Measurements from ENCODE around the gene NCAN.
"Not testable (repeated sequence)": the region's sequence is repeated elsewhere in the genome, so short reads cannot be mapped to it uniquely, and the experiment has no call there.

Gene NCAN

DNA sequence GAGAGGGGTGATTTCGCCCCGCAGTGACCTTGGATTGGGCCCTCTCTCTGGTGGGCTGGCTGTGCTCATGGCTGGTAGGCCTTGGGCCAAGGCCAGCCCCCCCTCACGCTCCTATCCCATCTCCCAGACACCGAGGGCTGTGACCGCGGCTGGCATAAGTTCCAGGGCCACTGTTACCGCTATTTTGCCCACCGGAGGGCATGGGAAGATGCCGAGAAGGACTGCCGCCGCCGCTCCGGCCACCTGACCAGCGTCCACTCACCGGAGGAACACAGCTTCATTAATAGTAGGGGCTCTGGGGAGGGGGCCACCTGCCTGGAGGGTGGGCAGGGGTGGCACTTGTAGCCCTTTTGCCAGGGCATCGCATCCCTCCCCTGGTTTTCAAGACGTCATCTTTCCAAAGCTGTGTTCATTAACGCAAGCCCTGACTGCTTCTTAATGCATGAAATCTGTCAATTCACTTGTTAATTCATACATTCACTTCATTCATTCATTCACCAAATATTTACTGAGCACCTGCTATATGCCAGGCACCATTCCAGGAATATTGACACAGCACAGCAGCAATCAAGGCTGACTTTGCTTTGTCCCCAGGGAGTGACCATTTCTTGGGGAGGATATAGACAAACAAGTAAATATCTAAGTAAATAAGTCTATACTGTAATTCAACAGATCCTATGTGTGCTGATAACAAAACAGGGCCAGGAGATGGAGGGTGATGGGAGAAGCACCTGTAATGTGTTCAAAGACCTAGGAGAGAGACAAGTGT, 26.6 kb downstream of the NCAN start:
- no CpG with 5 or more reads among the region's 18 CpGs for WGBS (ENCODE audit: insufficient coverage, insufficient read length)
- Histone ChIP-seq H3K4me1 (ENCODE audit: control insufficient read depth, insufficient read depth, low read length) (no peaks in the 10 kb centered on the region), H3K4me3 (ENCODE audit: low read length) (no peak overlapping the region)

DNA sequence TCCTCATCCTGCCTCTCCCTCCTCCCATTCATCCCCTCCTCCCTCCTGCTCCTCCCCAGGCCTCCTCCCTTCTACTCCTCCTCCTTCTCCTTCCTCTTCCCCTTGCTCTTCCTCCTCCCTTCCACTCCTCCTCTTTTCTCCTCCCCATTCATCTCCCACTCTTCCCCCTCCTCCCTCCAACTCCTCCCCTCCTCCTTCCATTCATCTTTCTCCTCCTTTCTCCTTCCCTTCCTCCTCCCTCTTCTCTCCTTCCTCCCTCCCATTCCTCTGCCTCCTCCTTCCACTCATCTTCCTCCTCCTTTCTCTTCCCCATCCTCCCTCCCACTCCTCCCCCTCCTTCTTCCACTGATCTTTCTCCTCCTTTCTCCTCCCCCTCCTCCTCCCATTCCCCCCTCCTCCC, 27.9 kb downstream of the NCAN start:
- Histone ChIP-seq H3K27me3 (ENCODE audit: control insufficient read depth, insufficient read depth, low read length) (no peaks in the 10 kb centered on the region), H3K4me1 (ENCODE audit: control insufficient read depth, insufficient read depth, low read length) (no peaks in the 10 kb centered on the region), H3K27ac (ENCODE audit: low read length) (no peak overlapping the region), H3K4me3 (ENCODE audit: low read length) (no peak overlapping the region), H3K36me3 (ENCODE audit: control insufficient read depth, insufficient read depth, low read length) (no peaks in the 10 kb centered on the region), H3K9me3 (ENCODE audit: control insufficient read depth, insufficient read depth, low read length) (no peaks in the 10 kb centered on the region)
- no peak for DNase-seq (ENCODE audit: low read depth, low spot score)

More for the DNA sequence above, 26.6 kb downstream of the NCAN start:
- Histone ChIP-seq H3K9me3 (ENCODE audit: control insufficient read depth, insufficient read depth, low read length) (no peaks in the 10 kb centered on the region), H3K36me3 (ENCODE audit: control insufficient read depth, insufficient read depth, low read length) (no peaks in the 10 kb centered on the region), H3K27ac (ENCODE audit: low read length) (no peak overlapping the region), H3K27me3 (ENCODE audit: control insufficient read depth, insufficient read depth, low read length) (no peaks in the 10 kb centered on the region)
- DNase-seq (ENCODE audit: low read depth, low spot score), result no peak

DNA sequence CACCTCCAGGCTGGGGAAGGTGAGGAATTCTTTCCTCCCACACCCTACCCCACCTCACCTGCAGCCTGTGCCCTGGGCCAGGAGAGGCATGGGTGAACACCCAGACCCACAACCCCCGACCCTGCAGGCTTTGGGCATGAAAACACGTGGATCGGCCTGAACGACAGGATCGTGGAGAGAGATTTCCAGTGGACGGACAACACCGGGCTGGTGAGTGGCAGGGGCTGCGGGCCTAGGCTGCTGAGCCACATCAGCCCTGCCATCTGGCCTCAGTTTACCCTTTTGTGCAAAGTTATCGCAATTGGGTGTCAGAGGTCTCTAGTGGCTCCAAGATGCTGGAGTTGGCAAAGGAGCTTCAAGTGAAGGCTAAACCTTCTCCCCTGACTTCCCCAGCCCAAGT, 28.7 kb downstream of the NCAN start:
- DNase-seq (ENCODE audit: low read depth, low spot score), result no peak
- no peak overlapping the region for H3K27ac ChIP-seq (ENCODE audit: low read length)
- no CpG with 5 or more reads among the region's 9 CpGs for WGBS (ENCODE audit: insufficient coverage, insufficient read length)
- no peaks in the 10 kb centered on the region for H3K27me3 ChIP-seq (ENCODE audit: control insufficient read depth, insufficient read depth, low read length)
- H3K4me1 ChIP-seq (ENCODE audit: control insufficient read depth, insufficient read depth, low read length), result no peaks in the 10 kb centered on the region
- H3K9me3 ChIP-seq (ENCODE audit: control insufficient read depth, insufficient read depth, low read length), result no peaks in the 10 kb centered on the region
- H3K36me3 ChIP-seq (ENCODE audit: control insufficient read depth, insufficient read depth, low read length), result no peaks in the 10 kb centered on the region
- no peak overlapping the region for H3K4me3 ChIP-seq (ENCODE audit: low read length)

GRCh38 chr19:19250196-19250801, 38.5 kb downstream of the NCAN start:
- no peak overlapping the region for H3K4me3 ChIP-seq (ENCODE audit: low read length)
- H3K36me3 ChIP-seq (ENCODE audit: control insufficient read depth, insufficient read depth, low read length), result no peaks in the 10 kb centered on the region
- no peaks in the 10 kb centered on the region for H3K4me1 ChIP-seq (ENCODE audit: control insufficient read depth, insufficient read depth, low read length)
- no peaks in the 10 kb centered on the region for H3K9me3 ChIP-seq (ENCODE audit: control insufficient read depth, insufficient read depth, low read length)
- WGBS (ENCODE audit: insufficient coverage, insufficient read length), result no CpG with 5 or more reads among the region's 5 CpGs
- H3K27ac ChIP-seq (ENCODE audit: low read length), result no peak overlapping the region
- H3K27me3 ChIP-seq (ENCODE audit: control insufficient read depth, insufficient read depth, low read length), result peaks cover 4% of the 10 kb centered on the region; the same call in 1 of the 2 replicates
- no peak for DNase-seq (ENCODE audit: low read depth, low spot score)

- H3K27ac ChIP-seq (ENCODE audit: low read length); H3K36me3 ChIP-seq (ENCODE audit: control insufficient read depth, insufficient read depth, low read length); DNase-seq (ENCODE audit: low read depth, low spot score); H3K27me3 ChIP-seq (ENCODE audit: control insufficient read depth, insufficient read depth, low read length); H3K4me3 ChIP-seq (ENCODE audit: low read length); H3K9me3 ChIP-seq (ENCODE audit: control insufficient read depth, insufficient read depth, low read length); H3K4me1 ChIP-seq (ENCODE audit: control insufficient read depth, insufficient read depth, low read length): not testable (repeated sequence)
- WGBS (ENCODE audit: insufficient coverage, insufficient read length), result no CpG with 5 or more reads among the region's 6 CpGs
Measured at GRCh38 chr19:19253409-19253808, 41.7 kb downstream of the NCAN start.

GRCh38 chr19:19256072-19256969, 44.6 kb downstream of the NCAN start:
- Histone ChIP-seq H3K9me3 (ENCODE audit: control insufficient read depth, insufficient read depth, low read length) (no peaks in the 10 kb centered on the region), H3K4me3 (ENCODE audit: low read length) (no peak overlapping the region), H3K27me3 (ENCODE audit: control insufficient read depth, insufficient read depth, low read length) (peaks cover 2% of the 10 kb centered on the region; the same call in 1 of the 2 replicates), H3K4me1 (ENCODE audit: control insufficient read depth, insufficient read depth, low read length) (peaks cover 3% of the 10 kb centered on the region), H3K36me3 (ENCODE audit: control insufficient read depth, insufficient read depth, low read length) (peaks cover 6% of the 10 kb centered on the region; the same call in 1 of the 2 replicates), H3K27ac (ENCODE audit: low read length) (no peak overlapping the region)
- WGBS (ENCODE audit: insufficient coverage, insufficient read length), result no CpG with 5 or more reads among the region's 17 CpGs
- no peak for DNase-seq (ENCODE audit: low read depth, low spot score)

DNA sequence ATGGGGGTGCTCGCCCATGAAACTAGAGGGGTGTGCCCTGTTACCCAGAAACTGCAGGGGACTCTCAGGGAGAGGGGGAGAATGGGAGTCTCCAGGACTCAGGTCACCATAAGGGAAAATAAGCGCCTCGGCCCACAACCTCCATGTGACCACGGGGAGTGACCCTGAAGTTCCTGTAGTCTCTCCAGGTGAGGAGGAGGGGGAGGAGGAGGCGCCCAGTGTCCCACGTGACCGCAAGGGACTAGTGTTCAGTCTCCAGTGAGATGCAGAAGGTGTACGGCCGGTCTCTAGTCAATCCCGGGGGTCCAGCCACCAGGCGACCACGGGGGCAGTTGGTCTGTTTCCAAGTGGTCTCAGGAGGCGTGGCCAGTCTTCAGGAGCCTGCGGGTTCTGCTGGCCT, 45.4 kb downstream of the NCAN start:
- Histone ChIP-seq H3K27ac (ENCODE audit: low read length) (no peak overlapping the region), H3K4me1 (ENCODE audit: control insufficient read depth, insufficient read depth, low read length) (peaks cover 3% of the 10 kb centered on the region), H3K9me3 (ENCODE audit: control insufficient read depth, insufficient read depth, low read length) (no peaks in the 10 kb centered on the region), H3K27me3 (ENCODE audit: control insufficient read depth, insufficient read depth, low read length) (no peaks in the 10 kb centered on the region; the same call in 1 of the 2 replicates), H3K36me3 (ENCODE audit: control insufficient read depth, insufficient read depth, low read length) (peaks cover 6% of the 10 kb centered on the region; the same call in 1 of the 2 replicates), H3K4me3 (ENCODE audit: low read length) (no peak overlapping the region)
- WGBS (ENCODE audit: insufficient coverage, insufficient read length), result no CpG with 5 or more reads among the region's 14 CpGs
- no peak for DNase-seq (ENCODE audit: low read depth, low spot score)

- Histone ChIP-seq H3K4me1 (ENCODE audit: control insufficient read depth, insufficient read depth, low read length) (peaks cover 3% of the 10 kb centered on the region), H3K9me3 (ENCODE audit: control insufficient read depth, insufficient read depth, low read length) (no peaks in the 10 kb centered on the region), H3K4me3 (ENCODE audit: low read length) (no peak overlapping the region), H3K36me3 (ENCODE audit: control insufficient read depth, insufficient read depth, low read length) (peaks cover 6% of the 10 kb centered on the region; the same call in 1 of the 2 replicates), H3K27me3 (ENCODE audit: control insufficient read depth, insufficient read depth, low read length) (no peaks in the 10 kb centered on the region; the same call in 1 of the 2 replicates), H3K27ac (ENCODE audit: low read length) (no peak overlapping the region)
- no peak for DNase-seq (ENCODE audit: low read depth, low spot score)
- no CpG with 5 or more reads among the region's 72 CpGs for WGBS (ENCODE audit: insufficient coverage, insufficient read length)
Measured at GRCh38 chr19:19257836-19258588, 46.3 kb downstream of the NCAN start.

DNA sequence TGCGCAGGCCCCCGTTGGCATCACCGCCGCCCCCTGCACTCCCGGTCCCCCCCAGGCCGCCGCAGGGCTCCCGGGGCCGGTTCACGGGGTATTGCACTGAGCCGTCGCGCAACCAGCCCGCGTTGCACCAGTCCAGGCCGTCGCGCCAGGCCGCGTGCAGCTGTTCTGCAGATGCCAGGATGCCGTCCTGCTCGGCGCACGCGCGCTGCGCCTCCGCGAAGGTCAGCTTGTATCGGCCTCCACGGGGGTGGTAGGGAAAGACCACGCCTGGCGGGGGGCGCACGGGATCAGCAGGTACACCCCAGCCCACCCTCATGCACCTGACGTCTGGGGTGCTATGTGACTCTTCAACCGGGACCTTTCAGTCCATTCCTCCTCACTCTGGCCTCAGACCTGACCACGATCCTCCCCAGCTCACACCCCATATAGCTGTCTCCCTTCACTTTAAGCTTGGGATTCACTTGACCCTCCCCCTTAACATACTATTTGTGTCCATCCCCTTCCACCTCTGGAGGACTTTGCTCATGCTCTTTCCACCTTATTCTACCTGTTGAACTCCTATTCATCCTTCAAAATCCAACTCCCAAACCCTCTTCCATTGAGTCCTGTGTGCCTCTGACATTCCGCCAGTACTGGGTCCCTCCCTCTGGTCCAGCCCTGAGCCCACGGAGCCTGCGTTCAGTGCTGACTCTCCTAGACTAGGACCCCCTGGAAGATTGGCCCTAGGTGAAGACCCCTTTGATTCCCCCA, 47.0 kb downstream of the NCAN start:
- no CpG with 5 or more reads among the region's 41 CpGs for WGBS (ENCODE audit: insufficient coverage, insufficient read length)
- H3K9me3 ChIP-seq (ENCODE audit: control insufficient read depth, insufficient read depth, low read length), result no peaks in the 10 kb centered on the region
- H3K27ac ChIP-seq (ENCODE audit: low read length), result no peak overlapping the region
- peaks cover 3% of the 10 kb centered on the region for H3K4me1 ChIP-seq (ENCODE audit: control insufficient read depth, insufficient read depth, low read length)
- H3K27me3 ChIP-seq (ENCODE audit: control insufficient read depth, insufficient read depth, low read length), result peaks cover 1% of the 10 kb centered on the region; the same call in 1 of the 2 replicates
- H3K4me3 ChIP-seq (ENCODE audit: low read length), result no peak overlapping the region
- no peak for DNase-seq (ENCODE audit: low read depth, low spot score)
- H3K36me3 ChIP-seq (ENCODE audit: control insufficient read depth, insufficient read depth, low read length), result peaks cover 6% of the 10 kb centered on the region; the same call in 1 of the 2 replicates

Data from iPS DF 6.9 (cell line).